Ureter (tissue), 1 donor: Measurements from ENCODE around the gene TARS1. TPM values are rescaled to one million over a fixed set of nuclear protein-coding genes. Genes with fewer than 3 reads are reported as not detected.

ENCODE experiments used
- DNase-seq: peaks from one replicate; pipeline ENCODE4 v3.0.0-alpha.2; 2020; ENCODE audit warnings: low spot score
- total RNA-seq: library from RNA; stranded (reverse); gene quantifications from one replicate; pipeline ENCODE4 v1.2.4, GENCODE V29; 2023
- donor health status: DM: yes; HTN: yes; CAD: no.

Gene TARS1
- total RNA-seq, 1 donor from 2014 or later: 149 TPM

DNA sequence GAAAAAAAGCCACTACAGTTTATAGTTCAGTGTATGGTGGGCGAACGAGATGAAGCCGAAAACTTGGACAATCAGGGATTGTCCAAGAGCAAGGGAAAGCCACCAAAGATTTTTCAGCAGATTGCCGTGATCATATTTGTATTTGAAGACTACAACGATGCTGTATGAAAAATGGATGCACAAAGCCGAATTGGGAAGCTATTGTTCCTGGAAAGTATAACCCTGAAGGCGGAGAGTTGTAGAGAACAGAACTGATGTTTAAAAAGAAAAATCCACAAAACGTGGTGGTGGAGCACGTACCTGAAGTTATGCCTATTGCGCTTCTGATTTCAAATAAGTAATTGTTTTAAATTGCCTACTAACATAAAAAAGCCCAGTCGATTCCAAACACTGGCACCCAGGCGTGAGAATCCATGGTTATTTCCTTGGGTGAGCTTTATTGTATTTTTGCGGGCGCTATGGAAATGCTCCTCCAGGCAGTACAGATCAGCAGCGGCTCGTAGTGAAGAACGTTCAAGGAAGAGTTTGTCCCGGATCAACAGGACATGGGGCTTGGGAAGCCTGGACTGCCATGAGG, 772 bp upstream of the TARS1 start:
- DNase-seq: no peak

DNA sequence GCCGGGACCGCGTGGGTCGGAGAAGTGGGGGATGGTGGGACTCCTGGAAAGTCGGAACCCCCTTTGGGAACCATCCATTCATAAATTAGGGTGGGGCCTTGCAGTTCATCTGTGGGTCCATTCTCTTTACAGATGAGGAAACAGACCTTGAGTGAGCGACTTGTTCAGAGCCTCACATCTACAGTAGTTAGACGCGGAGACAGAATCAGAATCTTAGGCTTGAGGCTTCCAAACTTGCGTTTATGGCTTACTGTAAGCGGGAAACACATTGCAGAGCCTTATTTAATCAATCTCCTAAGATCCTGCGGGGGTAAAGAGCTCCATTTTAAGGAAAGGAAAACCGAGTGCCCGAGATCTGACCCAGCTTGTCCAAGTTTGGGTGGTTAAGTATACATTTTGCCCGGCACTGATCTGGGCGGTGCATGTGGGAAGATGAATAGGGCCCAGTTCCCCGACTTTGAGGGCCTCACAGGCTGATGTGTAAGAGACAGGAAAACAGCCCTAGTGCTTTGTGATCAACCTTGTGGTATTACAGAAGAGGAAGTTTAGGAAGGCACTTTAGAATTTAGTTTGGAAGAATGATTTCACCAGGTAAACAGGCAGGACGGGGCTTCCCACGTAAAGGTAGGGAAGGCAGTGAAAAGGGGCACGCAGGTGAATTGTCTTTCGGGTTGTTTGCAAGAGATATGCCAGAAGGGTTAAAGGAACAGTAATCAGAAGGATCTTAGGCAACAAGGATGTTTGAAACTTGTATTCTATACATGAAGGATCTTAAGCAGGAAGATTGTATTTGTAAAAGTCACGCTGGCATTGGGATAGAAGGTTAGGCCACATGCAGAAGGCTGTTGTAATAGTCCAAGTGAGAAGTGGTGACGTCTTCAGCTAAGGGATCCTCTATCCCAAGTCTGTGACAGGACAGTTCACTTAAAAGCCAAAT, 744 bp downstream of the TARS1 start:
- DNase-seq: no peak

DNA sequence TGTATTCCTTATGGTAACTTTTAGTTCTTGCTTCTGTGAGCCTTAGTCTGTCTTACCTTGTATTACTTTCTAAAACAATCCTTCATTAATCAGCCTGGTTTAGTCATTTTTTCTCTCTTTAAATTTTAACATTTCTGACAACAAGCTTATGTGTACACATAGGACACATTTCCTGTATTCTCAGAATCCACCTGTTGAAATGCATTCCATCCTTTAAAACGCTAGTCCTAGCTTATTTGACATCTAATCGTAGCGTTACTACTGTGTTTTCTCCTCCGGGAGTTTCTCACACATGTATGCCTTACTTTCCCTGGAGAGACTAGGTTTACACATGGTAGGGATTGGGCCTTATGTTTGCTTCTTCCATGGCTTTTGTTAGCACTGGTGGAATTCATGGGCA, 3.8 kb downstream of the TARS1 start:
- DNase-seq: no peak

DNA sequence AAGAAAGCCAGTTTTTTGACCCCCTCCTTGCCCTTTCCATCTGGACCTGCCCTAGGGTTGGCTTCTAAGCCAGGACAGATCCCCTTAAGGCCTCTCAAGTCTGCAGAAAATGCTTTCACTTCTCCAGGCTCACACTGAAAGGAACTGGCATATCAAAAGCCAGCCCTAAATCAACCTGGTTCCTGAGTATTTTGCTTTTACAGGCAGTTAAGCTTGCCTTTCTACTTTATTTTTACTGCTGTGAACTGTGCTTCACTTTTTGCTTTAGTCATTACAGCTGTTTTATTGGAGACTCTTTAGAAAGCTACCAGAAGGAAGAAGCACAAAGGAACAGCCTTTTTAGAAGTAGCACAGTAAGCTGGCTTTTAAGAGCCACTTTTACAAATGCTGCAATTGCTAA, 5.0 kb downstream of the TARS1 start:
- DNase-seq: no peak

DNA sequence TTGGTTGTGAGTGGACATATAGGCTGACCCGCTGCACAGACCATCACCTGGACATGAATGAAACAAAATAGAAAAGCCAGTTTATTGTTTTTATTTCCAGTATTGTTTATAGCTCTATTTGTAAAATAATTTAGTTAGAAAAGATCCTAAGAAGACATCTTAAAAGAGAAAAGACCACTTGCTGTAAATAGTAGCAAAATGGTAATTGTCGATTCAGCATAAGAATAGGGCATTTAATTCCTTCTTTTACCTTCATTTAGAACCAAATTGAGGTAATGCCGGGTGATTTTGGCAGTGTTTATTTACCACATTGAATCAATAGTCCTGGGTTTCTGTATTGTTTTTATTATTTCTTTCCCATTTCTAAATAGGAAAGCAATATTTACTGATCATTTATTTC, 7.4 kb downstream of the TARS1 start:
- no peak for DNase-seq

DNA sequence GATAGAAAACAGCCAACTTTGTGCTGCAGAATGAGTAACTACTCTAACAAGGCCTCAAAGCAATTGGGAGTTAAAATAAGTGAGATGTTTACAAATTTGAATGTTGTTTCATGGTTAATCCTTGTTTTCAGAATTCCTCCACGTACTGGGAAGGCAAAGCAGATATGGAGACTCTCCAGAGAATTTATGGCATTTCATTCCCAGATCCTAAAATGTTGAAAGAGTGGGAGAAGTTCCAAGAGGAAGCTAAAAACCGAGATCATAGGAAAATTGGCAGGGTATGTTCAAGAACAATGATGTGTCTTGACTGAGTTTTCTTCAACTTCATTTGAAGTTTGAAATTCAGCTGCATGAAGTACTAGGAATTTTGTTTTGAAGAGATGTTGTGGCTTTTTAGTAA, 16.4 kb downstream of the TARS1 start:
- no peak for DNase-seq

DNA sequence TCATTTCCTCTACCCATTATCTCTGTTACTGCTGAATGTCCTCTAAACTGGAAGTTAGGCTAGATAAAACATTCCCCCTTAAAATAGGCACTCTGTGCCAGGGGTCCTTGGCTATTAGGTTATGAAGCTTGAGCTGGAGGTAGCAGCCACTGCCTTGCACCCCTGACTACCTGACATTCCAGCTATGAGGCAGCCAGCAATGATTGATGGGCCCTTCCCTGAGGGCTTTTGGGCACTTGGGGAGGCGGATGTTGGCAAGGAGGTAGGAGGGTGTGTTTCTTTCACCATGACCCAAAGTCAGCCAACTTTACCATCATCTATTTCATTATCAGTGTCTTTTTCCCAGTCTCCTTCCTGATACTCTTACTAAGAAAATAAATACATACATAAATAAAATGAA, 17.1 kb downstream of the TARS1 start:
- DNase-seq: no peak

DNA sequence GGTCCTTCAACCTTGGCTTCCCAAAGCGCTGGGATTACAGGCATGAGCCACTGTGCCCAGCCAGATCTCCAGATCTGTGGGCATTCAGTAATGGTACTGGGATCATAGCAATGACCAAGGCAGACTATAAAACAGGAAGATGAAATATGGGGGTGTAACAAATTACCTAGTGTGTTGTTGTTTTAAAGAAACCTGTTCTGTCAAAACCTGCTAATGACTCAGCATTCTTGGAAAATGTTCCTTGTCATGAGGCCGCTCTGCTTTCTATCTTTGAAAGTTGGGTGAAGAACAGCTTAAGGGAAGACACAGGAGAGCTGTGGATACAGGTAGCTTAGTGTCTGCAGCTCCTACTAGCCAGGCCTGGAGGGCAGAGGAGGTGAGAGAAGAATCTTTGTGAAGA, 19.4 kb downstream of the TARS1 start:
- no peak for DNase-seq

DNA sequence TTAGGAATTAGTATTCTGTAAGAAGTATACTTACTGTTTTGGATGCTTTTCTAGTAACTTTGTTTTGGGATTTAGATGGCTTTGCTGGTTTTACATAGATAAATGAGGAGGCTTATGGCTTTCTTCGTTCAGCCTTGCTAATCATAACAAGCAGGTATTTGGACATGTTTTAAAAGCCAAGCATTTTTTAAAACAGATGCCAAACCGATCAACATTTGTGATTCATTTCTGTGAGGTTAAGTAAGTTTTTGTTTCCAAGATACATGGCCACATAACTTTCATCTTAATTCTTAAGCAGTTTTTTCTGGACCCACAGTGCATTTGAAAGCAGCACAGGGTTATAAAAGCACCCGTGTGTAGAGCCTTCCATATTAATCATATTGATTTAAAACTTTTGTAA, 21.7 kb downstream of the TARS1 start:
- DNase-seq: no peak

DNA sequence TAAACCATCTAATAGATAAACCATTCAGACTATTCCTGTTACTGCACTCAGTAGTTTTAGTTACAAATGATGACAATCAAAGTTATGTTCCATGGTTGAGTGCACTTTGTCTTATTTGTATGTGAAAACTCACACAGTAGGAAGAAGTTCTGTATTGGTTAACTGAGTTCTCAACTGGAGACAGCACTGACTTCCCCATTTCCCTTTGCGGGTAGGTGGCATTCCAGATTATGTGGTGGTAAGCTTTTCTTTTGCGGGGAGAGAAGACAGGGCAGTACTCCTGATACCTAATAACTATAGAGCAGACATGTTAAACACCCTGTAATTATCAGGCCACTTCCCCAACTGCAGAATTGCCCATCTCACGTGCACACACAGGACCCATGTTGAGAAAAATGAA, 24.4 kb downstream of the TARS1 start:
- no peak for DNase-seq

DNA sequence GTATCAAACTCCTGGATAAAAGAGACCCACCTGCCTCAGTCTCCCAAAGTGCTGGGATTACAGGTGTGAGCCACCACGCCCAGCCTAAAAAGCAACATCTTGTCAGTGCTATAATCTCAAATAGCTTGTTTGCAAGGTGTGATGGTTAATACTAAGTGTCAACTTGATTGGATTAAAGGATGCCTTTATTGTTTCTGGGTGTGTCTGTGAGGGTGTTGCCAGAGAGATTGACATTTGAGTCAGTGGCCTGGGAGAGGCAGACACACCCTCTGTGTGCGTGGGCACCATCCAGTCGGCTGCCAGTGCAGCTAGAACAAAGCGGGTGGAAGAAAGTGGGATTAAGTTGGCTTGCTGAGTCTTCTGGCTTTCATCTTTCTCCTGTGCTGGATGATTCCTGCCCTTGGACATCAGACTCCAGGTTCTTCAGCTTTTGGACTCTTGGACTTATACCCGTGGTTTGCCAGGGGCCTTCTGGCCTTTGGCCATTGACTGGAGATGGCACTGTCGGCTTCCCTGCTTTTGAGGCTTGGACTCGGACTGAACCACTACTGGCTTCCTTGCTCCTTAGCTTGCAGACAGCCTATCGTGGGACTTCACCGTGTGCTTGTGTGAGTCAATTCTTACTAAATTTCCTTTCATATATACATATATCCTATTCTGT, 28.1 kb downstream of the TARS1 start:
- DNase-seq: no peak

DNA sequence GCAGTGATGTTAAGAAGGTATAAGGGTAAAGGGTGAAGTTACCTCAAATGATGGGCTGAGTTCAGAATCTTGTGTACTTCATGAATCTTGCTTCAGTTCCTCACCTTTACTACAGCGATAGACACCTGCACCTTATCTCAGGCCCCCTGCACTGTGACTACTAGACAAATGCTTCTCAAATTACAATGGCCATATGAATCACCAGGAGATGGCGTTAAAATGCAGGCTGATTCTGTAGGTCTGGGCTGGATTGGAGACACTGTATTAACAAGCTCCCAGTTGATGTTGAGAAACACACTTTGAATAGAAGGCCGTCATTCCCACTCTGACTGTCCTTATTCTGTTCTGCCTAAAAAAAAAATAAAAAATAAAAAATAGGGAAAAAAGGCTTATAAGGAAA, 29.8 kb downstream of the TARS1 start:
- DNase-seq: no peak

DNA sequence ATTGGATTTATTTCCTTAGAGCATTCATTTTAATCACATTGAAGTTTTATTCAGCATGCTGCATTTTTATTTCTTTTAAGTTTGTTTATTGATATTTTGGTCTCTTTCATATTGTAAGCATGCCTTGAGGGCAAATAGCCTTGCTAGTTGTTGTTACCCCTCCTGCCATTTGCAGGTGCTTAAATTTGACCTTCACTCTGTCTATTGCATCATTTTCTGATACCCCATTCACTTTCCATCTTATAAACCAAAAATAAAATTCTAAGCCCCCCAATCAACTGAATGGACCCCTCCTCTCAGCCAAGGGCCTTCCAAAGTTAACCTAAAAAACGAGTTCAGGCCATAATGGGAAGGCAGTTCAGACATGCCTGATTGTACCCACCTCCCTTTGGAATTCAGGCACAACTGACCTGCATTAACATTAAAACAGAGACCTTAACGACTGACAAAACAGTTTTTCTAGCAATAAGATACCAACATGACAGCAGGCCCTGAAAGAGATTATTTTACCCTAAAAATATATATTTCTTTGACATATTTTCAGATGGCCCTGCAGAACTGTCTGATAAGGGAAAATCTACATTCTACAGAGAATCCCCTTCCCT, 32.1 kb downstream of the TARS1 start:
- no peak for DNase-seq

DNA sequence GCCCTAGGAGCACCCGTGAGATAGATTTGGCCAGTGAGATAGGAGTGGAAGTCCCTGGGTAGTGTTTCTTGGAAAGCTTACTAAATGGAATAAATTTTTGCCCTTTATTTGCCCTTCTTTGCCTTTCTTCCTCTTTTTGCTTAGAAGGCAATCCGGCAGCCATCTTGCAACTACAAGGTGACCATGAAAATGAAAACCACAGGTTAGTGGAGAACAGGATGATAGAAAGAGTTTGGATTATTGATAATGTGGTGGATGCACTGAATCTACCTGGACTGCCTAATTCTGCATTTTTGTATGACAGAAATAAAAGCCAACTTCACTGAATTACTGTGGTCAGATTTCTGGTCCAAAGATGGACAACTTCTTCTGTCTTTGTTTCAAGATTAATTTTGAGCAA, 33.2 kb downstream of the TARS1 start:
- DNase-seq: no peak

DNA sequence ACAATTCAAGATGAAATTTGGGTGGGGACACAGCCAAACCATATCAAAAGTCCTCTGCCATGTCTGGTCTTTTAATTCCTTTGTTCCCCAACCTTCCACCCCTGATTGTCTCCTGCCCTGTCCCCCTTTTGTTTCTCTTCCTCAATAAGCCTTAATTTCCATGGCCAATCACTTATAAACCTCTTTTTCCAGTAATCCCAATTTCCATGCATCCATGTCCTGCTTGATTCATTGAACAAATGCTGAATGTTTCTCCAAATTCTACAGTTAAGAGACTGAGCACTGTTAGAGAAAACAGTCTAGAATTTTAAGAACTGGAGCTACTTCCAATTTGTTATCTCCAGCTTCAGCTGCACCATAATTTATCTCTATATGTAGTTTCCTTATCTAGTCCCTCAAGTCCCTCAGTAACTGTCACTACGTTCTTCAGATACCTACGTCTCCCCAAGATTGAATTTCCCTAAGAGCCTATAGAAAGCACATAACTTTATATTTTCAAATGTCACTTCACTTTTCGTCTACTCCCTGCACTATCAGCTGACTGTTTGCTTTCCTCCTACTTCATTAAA, 34.2 kb downstream of the TARS1 start:
- no peak for DNase-seq

DNA sequence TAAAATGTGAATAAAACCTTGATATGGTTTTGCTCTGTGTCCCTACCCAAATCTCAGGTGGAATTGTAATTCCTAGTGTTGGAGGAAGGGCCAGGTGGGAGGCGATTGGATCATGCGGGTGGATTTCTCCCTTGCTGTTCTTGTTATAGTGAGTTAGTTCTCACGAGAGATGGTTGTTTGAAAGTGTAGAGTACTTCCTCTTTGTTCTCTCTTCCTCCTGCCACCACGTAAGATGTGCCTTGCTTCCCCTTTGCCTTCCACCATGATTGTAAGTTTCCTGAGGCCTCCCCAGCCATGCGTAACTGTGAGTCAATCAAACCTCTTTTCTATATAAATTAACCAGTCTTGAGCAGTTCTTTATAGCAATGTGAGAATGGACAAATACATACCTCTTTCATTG, 34.9 kb downstream of the TARS1 start:
- DNase-seq: no peak

DNA sequence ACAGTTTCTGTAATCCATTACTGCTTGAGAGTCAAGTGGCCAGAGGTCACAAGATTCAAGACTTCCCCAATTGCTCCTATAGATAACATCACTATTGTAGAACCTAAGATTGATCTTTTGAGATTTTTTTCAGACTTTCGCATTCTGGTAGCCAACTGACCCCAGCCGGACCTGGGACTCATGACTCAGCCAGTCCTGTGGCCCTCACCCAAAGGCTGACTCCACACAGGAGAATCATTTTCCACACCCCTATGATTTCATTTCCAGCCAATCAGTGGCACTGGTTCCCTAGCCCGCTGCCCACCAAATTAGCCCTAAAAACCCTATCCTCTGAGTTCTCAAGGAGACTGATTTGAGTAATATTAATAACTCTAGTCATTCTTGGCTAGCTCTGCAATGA, 36.2 kb downstream of the TARS1 start:
- no peak for DNase-seq

DNA sequence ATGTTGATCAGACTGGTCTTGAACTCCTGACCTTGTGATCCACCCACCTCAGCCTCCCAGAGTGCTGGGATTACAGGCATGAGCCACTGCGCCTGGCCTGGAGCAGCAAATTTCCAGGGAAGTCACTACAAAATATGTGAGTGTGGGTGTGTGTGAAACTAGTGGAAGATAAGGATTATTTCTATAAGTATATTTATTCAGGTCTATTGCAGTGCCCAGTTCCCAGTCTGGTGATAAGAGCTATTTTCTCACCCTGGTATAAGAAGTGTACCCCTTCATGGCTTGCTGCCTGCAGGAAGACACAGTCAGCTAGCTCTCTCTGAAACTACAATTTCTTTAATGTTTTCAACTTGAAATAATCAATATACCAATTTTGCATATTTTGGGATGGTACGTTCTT, 37.1 kb downstream of the TARS1 start:
- no peak for DNase-seq

DNA sequence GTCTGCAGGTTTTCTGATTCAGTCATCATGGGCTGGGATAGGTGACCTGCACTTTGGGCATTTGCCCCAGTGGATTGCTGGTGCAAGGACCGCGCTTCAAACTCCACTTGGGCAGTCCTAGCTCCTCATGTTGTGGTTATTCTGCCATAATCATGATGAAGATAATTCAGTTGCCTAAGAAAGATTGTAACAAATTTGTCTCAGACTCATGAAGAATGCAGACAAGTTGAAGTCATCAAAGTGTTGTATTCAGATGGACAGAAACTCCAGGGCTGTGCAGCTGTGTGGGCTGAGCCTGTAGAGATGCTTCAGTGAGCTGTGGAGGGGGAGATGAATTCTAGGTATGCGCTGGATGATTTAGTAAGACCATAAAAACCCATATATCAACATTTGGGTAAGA, 38.5 kb downstream of the TARS1 start:
- no peak for DNase-seq

DNA sequence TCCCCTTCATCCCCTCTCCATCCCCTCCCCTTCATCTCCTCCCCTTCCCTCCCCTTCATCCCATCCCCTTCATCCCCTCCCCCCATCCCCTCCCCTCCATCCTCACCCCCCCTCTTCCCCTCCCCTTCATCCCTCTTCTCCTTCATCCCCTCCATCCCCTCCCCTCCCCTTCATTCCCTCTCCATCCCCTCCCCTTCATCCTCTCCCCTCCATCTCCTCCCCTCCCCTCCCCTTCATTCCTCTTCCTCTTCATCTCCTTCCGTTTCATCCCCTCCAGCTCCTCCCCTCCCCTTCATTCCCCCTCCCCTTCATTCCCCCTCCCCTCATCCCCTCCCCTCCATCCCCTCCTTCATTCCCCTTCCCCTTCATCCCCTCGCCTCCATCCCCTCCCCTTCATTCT, 40.1 kb downstream of the TARS1 start:
- no peak for DNase-seq

DNA sequence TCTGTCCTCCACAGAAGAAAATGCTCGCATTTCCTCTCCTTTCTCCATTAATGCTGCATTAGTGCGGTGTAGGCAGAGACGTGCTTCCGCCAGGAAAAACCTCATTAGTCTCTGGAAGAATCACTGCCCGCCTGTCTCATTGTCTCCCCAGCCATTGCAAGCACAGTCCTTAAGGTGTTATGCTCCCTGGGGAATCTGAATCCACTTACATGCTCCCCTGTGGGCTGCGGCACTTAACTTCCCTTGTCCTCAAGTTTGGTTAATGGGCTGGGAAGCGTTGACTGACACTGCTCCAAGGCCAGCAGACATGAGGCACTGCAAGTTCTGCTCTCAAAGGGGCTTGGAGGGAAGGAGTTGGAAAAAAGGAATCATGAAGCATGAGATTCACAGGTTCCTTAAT, 41.6 kb downstream of the TARS1 start:
- DNase-seq: no peak

DNA sequence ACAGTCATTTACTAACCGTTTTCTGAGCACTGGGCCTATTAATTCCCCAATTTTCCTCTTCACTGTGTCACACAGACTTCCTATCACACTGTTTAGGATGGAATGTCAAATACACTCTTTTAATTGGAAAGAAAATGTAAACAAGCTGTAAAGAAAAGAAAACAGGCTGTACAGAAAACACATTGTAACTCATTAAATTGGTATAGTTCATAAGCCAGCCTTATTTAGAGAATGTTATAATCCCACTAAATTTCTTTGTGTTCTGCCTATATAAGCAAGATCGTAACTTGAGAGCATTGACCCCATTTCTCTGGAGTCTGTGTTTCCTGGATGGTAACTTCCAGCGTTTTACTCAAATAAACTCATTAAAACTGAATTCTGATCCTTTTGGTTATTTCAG, 46.5 kb downstream of the TARS1 start:
- DNase-seq: no peak
